ENCODE measurements around the gene ANKZF1.

The ANKZF1 gene

DNA sequence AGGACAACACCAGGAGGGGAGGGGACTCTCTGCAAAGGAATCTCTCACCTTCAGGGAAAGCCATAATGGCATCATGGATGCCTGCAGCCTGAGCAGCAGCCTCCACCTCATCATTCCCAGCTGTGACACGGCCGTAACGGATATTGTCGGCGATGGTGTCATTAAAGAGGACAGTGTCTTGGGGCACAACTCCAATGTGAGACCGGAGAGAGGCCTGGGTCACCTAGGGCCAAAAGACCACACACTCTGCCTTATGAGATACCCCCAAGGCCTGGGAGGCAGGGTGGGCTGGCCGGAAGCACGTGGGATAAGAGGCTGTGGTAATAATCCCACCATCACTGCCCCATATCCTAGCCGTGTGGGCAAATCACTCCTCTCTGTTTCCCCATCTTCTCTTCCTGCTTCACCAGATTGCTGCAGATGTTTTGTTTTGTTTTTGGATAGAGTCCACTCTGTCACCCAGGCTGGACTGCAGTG, 18.7 kb upstream of the ANKZF1 start:
- DNase-seq (ENCODE audit: extremely low read depth, low read depth), result no peak
- TF ChIP-seq, protein P1, sequence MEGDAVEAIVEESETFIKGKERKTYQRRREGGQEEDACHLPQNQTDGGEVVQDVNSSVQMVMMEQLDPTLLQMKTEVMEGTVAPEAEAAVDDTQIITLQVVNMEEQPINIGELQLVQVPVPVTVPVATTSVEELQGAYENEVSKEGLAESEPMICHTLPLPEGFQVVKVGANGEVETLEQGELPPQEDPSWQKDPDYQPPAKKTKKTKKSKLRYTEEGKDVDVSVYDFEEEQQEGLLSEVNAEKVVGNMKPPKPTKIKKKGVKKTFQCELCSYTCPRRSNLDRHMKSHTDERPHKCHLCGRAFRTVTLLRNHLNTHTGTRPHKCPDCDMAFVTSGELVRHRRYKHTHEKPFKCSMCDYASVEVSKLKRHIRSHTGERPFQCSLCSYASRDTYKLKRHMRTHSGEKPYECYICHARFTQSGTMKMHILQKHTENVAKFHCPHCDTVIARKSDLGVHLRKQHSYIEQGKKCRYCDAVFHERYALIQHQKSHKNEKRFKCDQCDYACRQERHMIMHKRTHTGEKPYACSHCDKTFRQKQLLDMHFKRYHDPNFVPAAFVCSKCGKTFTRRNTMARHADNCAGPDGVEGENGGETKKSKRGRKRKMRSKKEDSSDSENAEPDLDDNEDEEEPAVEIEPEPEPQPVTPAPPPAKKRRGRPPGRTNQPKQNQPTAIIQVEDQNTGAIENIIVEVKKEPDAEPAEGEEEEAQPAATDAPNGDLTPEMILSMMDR (IDR thresholded peaks at IDR 0.05; ENCODE audit: low read depth, low read length), result no peak

DNA sequence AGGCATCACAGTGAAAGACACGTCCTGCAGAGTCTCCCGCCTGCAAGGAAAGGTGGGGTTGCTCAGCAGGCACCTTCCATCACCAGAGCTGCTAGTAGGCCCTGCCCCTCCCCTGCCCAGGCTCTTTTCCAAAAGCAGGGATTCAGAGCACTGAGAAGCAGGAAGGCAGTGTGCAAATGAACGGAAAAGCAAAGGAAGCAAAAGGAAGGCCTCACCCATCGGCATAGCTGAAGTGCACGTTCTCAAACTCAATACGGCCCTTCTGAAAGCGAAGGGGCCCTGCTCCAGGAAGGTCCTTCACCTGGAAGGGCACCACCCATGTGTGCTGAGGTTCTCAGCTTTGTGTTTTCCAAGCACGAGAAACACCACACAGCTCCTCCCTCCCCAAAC, 16.6 kb upstream of the ANKZF1 start:
- DNase-seq (ENCODE audit: extremely low read depth, low read depth), result no peak
- TF ChIP-seq, protein P1 (IDR thresholded peaks at IDR 0.05; ENCODE audit: low read depth, low read length), result no peak

DNA sequence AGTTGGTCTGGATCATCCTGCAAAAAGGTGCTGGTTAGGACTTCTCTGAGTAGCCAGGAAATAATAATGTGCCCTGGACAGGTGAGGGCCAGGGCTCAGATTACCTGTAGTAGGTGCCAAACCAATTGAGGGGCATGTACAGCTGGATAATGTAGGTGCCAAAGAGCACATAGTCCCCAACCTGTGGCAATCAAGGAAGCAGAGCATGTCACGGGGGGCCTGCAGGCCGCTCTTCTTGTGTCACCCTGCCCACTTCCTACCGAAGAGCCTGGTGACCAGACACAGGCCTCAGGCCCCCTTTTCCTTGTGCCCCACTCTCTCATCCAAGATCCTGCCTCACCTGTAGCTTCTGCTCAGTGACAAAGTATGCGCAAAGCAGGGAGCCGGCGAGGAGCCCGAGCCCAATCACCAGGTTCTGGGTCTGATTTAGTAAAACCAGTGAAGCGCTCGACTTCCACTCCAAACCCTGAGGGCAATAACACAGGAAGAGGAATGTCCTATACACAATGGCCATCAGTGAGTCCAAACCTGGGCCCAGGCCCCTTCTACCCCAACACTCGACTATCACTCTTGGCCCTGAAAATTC, 16.0 kb upstream of the ANKZF1 start:
- DNase-seq (ENCODE audit: extremely low read depth, low read depth), result no peak
- TF ChIP-seq, protein P1 (IDR thresholded peaks at IDR 0.05; ENCODE audit: low read depth, low read length), result no peak

DNA sequence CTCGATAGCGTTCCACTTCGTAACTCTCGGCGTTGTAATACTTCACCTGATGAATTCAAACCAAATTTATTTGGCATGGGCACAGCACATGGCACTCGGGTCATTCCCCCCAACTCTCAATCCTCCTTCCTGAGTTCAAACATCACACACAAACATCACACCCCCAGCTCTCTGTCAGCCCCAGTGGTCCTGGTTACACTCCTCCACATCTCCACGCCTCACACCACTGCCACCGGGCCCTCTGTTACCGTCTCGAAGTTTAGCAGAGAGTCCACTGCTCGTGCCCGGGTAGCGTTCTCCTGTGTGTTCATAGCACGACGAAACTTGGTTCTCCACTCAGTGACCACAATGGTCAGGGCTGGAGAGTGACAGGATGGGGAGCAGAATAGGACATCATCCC, 15.5 kb upstream of the ANKZF1 start:
- TF ChIP-seq, protein P1 (IDR thresholded peaks at IDR 0.05; ENCODE audit: low read depth, low read length), result no peak
- no peak for DNase-seq (ENCODE audit: extremely low read depth, low read depth)

DNA sequence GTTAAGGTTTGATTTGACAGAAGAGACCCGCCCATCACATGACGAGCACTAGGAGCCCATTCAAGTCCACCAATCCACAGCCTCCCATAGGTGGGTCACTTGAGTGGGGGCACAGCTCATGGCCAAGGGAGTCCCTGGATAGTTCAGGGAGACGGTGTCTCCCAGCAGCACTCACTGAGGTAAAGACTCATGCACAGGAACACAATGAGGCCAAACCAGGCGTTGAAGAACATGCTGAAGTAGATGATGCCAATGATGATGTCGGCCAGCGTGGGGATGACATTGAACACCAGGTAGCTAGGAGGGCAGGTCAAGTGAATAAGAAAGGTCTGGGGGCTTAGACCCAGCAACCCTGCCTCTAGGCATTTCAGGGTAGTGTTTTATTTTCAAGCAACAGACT, 14.8 kb upstream of the ANKZF1 start:
- TF ChIP-seq, protein P1 (IDR thresholded peaks at IDR 0.05; ENCODE audit: low read depth, low read length), result no peak
- DNase-seq (ENCODE audit: extremely low read depth, low read depth), result no peak

DNA sequence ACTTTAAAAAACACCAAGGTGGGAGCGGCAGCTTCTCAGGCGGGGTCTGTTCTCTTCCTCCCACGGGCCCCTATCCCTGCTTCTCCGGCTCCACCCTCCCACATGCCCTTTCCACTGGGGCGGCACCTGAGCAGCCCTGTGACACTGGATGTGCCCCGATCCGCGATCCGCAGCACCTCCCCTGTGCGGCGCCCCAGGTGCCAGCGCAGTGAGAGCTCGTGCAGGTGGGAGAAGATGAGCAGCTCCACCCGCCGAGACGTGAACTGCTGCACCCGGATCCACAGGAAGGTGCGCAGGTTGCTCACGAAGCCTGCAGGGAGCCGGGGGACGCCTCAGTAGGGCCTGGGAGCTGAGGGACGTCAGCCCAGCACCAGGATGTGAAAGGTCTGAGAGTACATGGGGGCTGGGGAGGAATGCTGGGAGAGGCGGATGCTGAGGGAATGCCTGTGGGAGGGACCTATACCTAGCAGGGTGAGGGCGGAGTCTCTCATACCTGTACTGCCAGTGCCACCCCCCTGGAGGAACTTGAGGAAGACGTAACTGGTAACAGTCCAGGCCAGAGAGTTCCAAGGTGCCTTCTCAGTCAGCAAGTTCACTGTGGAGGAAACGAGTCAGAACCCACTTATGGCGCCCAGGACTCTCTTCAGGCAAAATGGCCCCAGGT, 13.6 kb upstream of the ANKZF1 start:
- TF ChIP-seq, protein P1 (IDR thresholded peaks at IDR 0.05; ENCODE audit: low read depth, low read length), result no peak
- DNase-seq (ENCODE audit: extremely low read depth, low read depth), result no peak

DNA sequence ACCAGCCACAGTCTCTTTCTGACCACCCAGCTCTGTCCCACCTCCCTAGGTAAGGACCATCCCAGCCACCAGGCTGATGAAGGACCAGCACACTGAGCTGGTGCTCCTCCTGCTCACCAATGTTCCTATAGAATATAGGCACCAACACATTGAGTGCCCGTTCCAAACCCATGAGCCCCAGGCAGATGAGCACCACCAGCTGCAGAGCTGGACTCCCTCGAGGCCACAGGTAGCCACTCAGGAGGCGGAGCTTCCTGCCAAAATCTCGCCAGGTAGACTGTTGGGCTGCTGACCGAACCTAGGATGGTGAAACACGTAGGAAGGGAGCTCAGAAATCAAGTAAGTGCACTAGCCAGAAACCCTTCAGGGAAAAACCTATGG, 13.1 kb upstream of the ANKZF1 start:
- TF ChIP-seq, protein P1 (IDR thresholded peaks at IDR 0.05; ENCODE audit: low read depth, low read length), result no peak
- DNase-seq (ENCODE audit: extremely low read depth, low read depth), result no peak

All from AG09319 (cell line).